Activated T-helper 1 cell treated with anti-CD3 and anti-CD28 coated beads, Interleukin-12 subunit alpha, Interleukin-12 subunit beta, Interleukin-2, Interleukin-4 antibody, amounts not matched to agents 30 ng/mL and 10 ng/mL and 1 ng/mL, durations not matched to agents 14 hours and 24 hours and 36 hours (primary cell): Measurements from ENCODE around the gene NR6A1. TPM values are rescaled to one million over a fixed set of nuclear protein-coding genes. Genes with fewer than 3 reads are reported as not detected.

Experiments used
- DNase-seq: peaks from one replicate; pipeline ENCODE4 v3.0.0; 2021; ENCODE audit warnings: low spot score
- H3K27ac Mint-ChIP-seq: one replicate; pipeline ENCODE4 v1.8.0; 2021; ENCODE audit warnings: mild to moderate bottlenecking, mixed read lengths
- H3K27me3 Mint-ChIP-seq: one replicate; pipeline ENCODE4 v1.8.0; 2022; ENCODE audit warnings: mild to moderate bottlenecking, moderate library complexity, mixed read lengths; ENCODE audit not compliant: insufficient read depth
- H3K36me3 Mint-ChIP-seq: one replicate; pipeline ENCODE4 v1.8.0; 2021; ENCODE audit warnings: low read depth, mixed read lengths
- H3K4me1 Mint-ChIP-seq: one replicate; pipeline ENCODE4 v1.8.0; 2021; ENCODE audit warnings: low read depth, mixed read lengths
- H3K4me3 Mint-ChIP-seq: one replicate; pipeline ENCODE4 v1.8.0; 2021; ENCODE audit warnings: mild to moderate bottlenecking, moderate library complexity, mixed read lengths
- H3K9me3 Mint-ChIP-seq: one replicate; pipeline ENCODE4 v1.8.0; 2021; ENCODE audit warnings: mixed read lengths
- intact Hi-C: fragments of 100-400 bp; cut with micrococcal nuclease; formaldehyde crosslinking; loops from one replicate; pipeline ENCODE4 v1.15.1; 2024
- total RNA-seq: library from RNA; stranded (reverse); gene quantifications from 2 replicates; pipeline ENCODE4 v1.2.3, GENCODE V29; 2022

Gene NR6A1
- total RNA-seq, 1 donor from 2014 or later, result 1.7 TPM

DNA sequence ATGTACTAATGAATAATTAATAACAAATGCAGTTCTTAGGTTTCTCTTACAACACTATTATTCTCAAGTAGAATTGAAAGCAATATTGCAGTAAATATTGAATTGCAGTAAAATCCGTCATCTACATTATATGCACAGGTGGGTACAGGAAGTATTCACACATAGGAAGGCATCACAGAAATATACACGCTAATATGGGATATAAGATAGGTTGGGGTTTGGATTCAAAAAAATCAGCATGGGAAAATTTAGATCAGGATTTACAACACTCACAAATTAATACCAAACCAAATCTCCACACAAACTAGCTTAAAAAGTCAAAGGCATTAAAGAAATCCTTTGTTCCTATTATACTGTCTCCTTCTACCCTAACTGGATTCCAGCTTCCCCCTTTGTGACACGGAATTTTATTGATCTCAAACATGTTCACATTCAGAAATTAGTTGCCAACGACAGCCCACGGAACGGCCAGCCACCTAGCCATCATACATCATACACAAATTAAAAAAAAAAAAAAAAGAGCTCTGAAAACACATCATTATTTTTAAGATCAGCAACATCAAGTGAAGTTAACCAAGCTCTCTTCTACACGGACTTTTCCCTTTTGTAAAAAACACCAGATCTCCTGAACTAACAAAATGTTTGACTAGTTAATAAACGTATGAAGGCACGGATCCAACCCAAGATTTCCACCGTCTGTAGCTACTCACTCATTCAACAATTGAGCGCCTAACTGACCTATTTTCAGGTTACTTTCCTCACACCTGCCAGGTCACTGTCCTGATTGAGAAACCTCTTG, 2.2 kb downstream of the NR6A1 start:
- Mint-ChIP-seq H3K4me3 (peak overlapping the region; percentile 91), H3K4me1 (peaks cover 38% of the 10 kb centered on the region)
- intact Hi-C loops, result loop anchor here (5.0 kb wide), 1 partner anchor 57 kb away; no protein-coding TSS in a partner anchor

GRCh38 chr9:124768334-124768733, 2.8 kb downstream of the NR6A1 start:
- Mint-ChIP-seq H3K4me1 (peaks cover 34% of the 10 kb centered on the region), H3K27ac (no peak overlapping the region), H3K9me3 (no peaks in the 10 kb centered on the region), H3K27me3 (peaks cover 73% of the 10 kb centered on the region), H3K4me3 (no peak overlapping the region), H3K36me3 (no peaks in the 10 kb centered on the region)
- intact Hi-C loops, result loop anchor here (5.0 kb wide), 1 partner anchor 56 kb away; no protein-coding TSS in a partner anchor
- no peak for DNase-seq

More for the DNA sequence above, 2.2 kb downstream of the NR6A1 start:
- Mint-ChIP-seq H3K36me3 (no peaks in the 10 kb centered on the region), H3K9me3 (no peaks in the 10 kb centered on the region), H3K27me3 (peaks cover 70% of the 10 kb centered on the region), H3K27ac (no peak overlapping the region)
- no peak for DNase-seq

- Mint-ChIP-seq H3K27ac (no peak overlapping the region), H3K36me3 (no peaks in the 10 kb centered on the region), H3K9me3 (no peaks in the 10 kb centered on the region), H3K27me3 (peaks cover 75% of the 10 kb centered on the region), H3K4me1 (peaks cover 34% of the 10 kb centered on the region), H3K4me3 (no peak overlapping the region)
- intact Hi-C loops, result loop anchor here (5.0 kb wide), 1 partner anchor 56 kb away; no protein-coding TSS in a partner anchor
- DNase-seq, result no peak
These were observed 3.3 kb downstream of the NR6A1 start for GRCh38 chr9:124767821-124768220.

- Mint-ChIP-seq H3K4me1 (peaks cover 26% of the 10 kb centered on the region), H3K27me3 (peaks cover 79% of the 10 kb centered on the region), H3K27ac (no peak overlapping the region), H3K36me3 (no peaks in the 10 kb centered on the region), H3K9me3 (no peaks in the 10 kb centered on the region), H3K4me3 (no peak overlapping the region)
- intact Hi-C loops, result loop anchor here (5.0 kb wide), 1 partner anchor 55 kb away; no protein-coding TSS in a partner anchor
- DNase-seq, result no peak
These were observed 4.1 kb downstream of the NR6A1 start for GRCh38 chr9:124766815-124767554.

DNA sequence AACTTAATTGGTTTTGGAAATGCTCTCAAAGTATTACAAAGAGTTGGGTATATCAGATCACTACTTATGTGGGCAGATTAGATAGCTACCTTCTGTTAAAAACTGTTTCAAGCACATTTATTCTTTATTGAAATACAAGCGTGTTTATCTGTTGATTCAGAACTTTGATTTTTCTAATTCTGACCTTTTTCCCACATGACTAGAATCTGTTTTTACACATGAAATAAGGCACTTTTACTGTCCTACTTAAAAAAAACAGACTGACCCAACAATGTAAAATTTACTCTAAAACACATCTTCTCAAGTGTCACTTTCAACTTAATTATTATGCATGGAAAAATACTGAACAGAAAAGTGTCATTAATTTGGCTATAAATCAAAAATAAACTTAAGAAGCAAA, 4.8 kb downstream of the NR6A1 start:
- no peak for DNase-seq

DNA sequence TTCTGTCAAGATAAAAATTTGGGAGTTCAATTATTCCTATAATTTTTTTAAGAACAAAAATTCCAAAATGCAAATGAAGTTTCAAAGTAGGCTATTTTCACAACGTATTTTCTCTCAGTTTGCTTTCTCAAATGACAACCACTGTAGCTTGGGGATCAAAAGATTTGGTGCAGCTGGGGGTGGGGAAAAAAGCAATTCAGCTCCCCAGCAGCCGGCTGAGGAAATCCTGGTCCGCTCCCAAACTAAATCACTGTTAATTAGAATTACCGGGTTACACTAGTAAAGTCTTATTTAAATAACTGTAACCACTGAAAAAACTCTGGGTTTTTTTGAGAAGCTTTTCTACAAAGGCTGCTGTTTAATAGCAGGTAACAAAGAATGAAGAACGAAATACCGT, 5.7 kb downstream of the NR6A1 start:
- no peaks in the 10 kb centered on the region for H3K36me3 Mint-ChIP-seq
- peaks cover 88% of the 10 kb centered on the region for H3K27me3 Mint-ChIP-seq
- peaks cover 20% of the 10 kb centered on the region for H3K4me1 Mint-ChIP-seq
- intact Hi-C loops, result loop anchor here (5.0 kb wide), 1 partner anchor 53 kb away; no protein-coding TSS in a partner anchor
- no peak for DNase-seq
- no peaks in the 10 kb centered on the region for H3K9me3 Mint-ChIP-seq
- no peak overlapping the region for H3K4me3 Mint-ChIP-seq
- no peak overlapping the region for H3K27ac Mint-ChIP-seq

More for the DNA sequence above, 4.8 kb downstream of the NR6A1 start:
- H3K27me3 Mint-ChIP-seq, result peaks cover 81% of the 10 kb centered on the region
- no peaks in the 10 kb centered on the region for H3K9me3 Mint-ChIP-seq
- intact Hi-C loops, result loop anchor here (5.0 kb wide), 1 partner anchor 54 kb away; no protein-coding TSS in a partner anchor
- no peak overlapping the region for H3K4me3 Mint-ChIP-seq
- H3K36me3 Mint-ChIP-seq, result no peaks in the 10 kb centered on the region
- H3K4me1 Mint-ChIP-seq, result peaks cover 22% of the 10 kb centered on the region
- H3K27ac Mint-ChIP-seq, result no peak overlapping the region

DNA sequence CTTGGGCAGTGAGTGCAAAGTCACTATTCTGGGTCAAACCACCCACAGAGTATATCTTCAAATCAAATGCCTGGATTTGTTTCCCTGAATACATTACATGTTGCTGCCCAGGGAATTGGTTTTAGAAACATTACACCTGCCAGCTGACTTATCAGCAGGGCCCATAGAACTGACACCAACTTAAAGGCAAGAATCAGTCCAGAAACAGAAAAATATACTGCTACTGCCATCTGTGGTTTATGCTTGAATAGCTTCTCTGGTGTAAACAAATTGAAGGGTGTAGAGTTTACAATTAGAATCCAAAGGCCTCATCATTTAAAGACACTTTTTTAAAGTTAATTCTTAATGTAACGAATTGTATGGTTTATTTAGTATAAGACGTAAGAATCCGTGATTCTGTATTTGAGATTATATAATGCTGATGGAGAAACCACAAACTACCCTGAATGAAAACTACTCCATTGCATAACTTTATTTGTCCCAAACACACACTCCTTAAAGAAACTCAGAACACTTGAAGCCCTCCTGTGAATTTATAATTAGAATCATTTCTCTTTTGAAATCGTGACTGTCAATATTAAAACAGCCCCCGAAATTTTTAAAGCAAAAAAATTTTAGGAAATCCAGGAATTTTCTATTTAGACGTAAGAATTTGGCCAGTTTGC, 6.2 kb downstream of the NR6A1 start:
- intact Hi-C loops, result loop anchor here (5.0 kb wide), 1 partner anchor 53 kb away; no protein-coding TSS in a partner anchor
- Mint-ChIP-seq H3K4me1 (peaks cover 14% of the 10 kb centered on the region), H3K4me3 (no peak overlapping the region), H3K9me3 (no peaks in the 10 kb centered on the region), H3K36me3 (no peaks in the 10 kb centered on the region), H3K27me3 (peaks cover 85% of the 10 kb centered on the region), H3K27ac (no peak overlapping the region)
- no peak for DNase-seq

GRCh38 chr9:124762633-124763032, 8.5 kb downstream of the NR6A1 start:
- Mint-ChIP-seq H3K4me1 (no peaks in the 10 kb centered on the region), H3K36me3 (no peaks in the 10 kb centered on the region), H3K27ac (no peak overlapping the region), H3K4me3 (no peak overlapping the region), H3K9me3 (no peaks in the 10 kb centered on the region), H3K27me3 (peaks cover 71% of the 10 kb centered on the region)
- intact Hi-C loops, result loop anchor here (2.0 kb wide), 1 partner anchor 146 kb away; no protein-coding TSS in a partner anchor
- DNase-seq, result no peak

GRCh38 chr9:124761710-124762109, 9.4 kb downstream of the NR6A1 start:
- Mint-ChIP-seq H3K36me3 (no peaks in the 10 kb centered on the region), H3K9me3 (no peaks in the 10 kb centered on the region), H3K27ac (no peak overlapping the region), H3K4me1 (no peaks in the 10 kb centered on the region), H3K27me3 (peaks cover 70% of the 10 kb centered on the region), H3K4me3 (no peak overlapping the region)
- no peak for DNase-seq
- intact Hi-C loops, result loop anchor here (2.0 kb wide), 1 partner anchor 145 kb away; no protein-coding TSS in a partner anchor

- Mint-ChIP-seq H3K27me3 (peaks cover 72% of the 10 kb centered on the region), H3K4me1 (no peaks in the 10 kb centered on the region), H3K36me3 (no peaks in the 10 kb centered on the region), H3K4me3 (no peak overlapping the region), H3K9me3 (no peaks in the 10 kb centered on the region), H3K27ac (no peak overlapping the region)
- intact Hi-C loops, result no loop called here
- no peak for DNase-seq
These were observed 9.9 kb downstream of the NR6A1 start for GRCh38 chr9:124761196-124761595.

DNA sequence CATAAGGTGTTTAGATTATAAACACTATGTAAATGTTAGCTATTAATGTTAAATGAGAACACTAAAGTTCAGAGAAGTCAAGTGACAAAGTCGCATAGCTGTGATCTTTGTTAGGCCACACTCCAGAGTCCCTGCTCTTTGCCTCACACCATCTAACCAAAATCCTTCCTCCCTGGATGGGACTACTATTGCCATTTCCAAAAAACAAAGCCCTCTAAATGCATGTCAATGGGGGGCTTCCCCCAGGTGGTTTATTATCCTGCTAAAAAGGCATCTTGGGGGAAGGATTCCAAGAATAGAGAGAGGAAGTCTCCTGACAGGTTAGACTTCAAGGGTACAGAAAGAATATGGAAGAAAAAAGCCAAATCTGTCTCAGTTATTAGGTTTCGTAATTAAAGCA, 10.4 kb downstream of the NR6A1 start:
- DNase-seq, result no peak
- Mint-ChIP-seq H3K4me1 (no peaks in the 10 kb centered on the region), H3K4me3 (no peak overlapping the region), H3K27ac (no peak overlapping the region), H3K27me3 (peaks cover 70% of the 10 kb centered on the region), H3K36me3 (no peaks in the 10 kb centered on the region), H3K9me3 (no peaks in the 10 kb centered on the region)
- intact Hi-C loops, result no loop called here

DNA sequence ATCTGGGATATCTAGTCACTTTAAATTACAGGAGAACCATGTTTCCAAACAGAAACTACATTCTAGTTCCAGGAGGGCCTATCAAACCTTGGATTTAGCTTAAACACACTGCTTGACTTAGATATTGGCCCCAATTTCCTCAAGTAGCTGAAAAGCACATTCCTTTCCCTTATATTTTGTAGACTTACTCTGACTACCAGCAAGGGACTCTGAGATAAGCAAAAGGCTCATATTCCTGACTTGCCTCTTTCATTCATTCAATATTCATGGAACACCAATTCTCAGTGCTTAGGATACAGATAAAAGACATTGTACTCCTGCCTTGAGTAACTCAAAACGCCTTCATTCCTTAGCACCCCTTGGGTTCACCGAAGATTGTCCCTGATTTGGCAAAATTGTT, 11.8 kb downstream of the NR6A1 start:
- Mint-ChIP-seq H3K27ac (no peak overlapping the region), H3K27me3 (peaks cover 68% of the 10 kb centered on the region), H3K4me3 (no peak overlapping the region), H3K9me3 (no peaks in the 10 kb centered on the region), H3K36me3 (no peaks in the 10 kb centered on the region), H3K4me1 (no peaks in the 10 kb centered on the region)
- intact Hi-C loops, result no loop called here
- DNase-seq, result no peak
